ENCODE data around the gene SEMA3C. TPM values are rescaled to one million over a fixed set of nuclear protein-coding genes. Genes with fewer than 3 reads are reported as not detected.

Gene SEMA3C
- total and polyA plus RNA-seq, 2 donors (not counting 3 experiments of a cell fraction or from before 2014, with no cell fraction given) = 0.01 to 0.09 TPM

GRCh38 chr7:80735330-80735729, 183.5 kb downstream of the SEMA3C start:
- no peak for DNase-seq (ENCODE audit: low read depth, low spot score)
- Histone ChIP-seq H3K36me3 (ENCODE audit: control insufficient read depth in 2 of 2, extremely low read depth in 1 of 2, insufficient read depth in 2 of 2, low read length in 2 of 2) (no peaks in the 10 kb centered on the region), H4K20me1 (replicated peaks; ENCODE audit: control insufficient read depth, extremely low read depth, insufficient read depth, low read length) (no peaks in the 10 kb centered on the region), H3K79me2 (ENCODE audit: control insufficient read depth, insufficient read depth, low read length) (no peaks in the 10 kb centered on the region), H2AFZ (ENCODE audit: low read depth, low read length) (no peak overlapping the region), H3K4me3 (replicated peaks in 1 of 3; ENCODE audit: insufficient read depth in 1 of 3, low read depth in 1 of 3, low read length in 3 of 3) (no peak overlapping the region), H3K4me1 (ENCODE audit: control insufficient read depth, extremely low read depth, insufficient read depth, low read length) (no peaks in the 10 kb centered on the region), H3K27ac (ENCODE audit: insufficient read depth, low read depth, low read length) (no peak overlapping the region), H3K27me3 (ENCODE audit: control insufficient read depth in 2 of 2, insufficient read depth in 2 of 2, low read length in 2 of 2) (no peaks in the 10 kb centered on the region), H3K9me3 (replicated peaks; ENCODE audit: control insufficient read depth, insufficient read depth, low read length) (no peaks in the 10 kb centered on the region), H3K9me1 (replicated peaks; ENCODE audit: control insufficient read depth, extremely low read depth, insufficient read depth, low read length) (no peaks in the 10 kb centered on the region), H3K4me2 (ENCODE audit: insufficient read depth, low read length) (no peak overlapping the region), H3K9ac (replicated peaks; ENCODE audit: extremely low read depth, insufficient read depth, low read length) (no peak overlapping the region)
- CTCF ChIA-PET = no interaction called here
- FAIRE-seq = no peak
- dilution Hi-C loops (cut with MboI; ENCODE audit: extremely low pct_ligation_motif_present, low sequenced_read_pairs) = no loop called here
- BruUV-seq (replicated peaks) = no TSS peak
- POLR2A ChIA-PET = no interaction called here
- intact Hi-C loops (cut with micrococcal nuclease) = no loop called here
- no peak for TF ChIP-seq POLR2A (IDR thresholded peaks at IDR 0.05; ENCODE audit: low read depth, low read length)
- TF ChIP-seq FOS (IDR thresholded peaks at IDR 0.05; ENCODE audit: borderline replicate concordance, insufficient read depth, low read length) = no peak
- TF ChIP-seq GATA2 (IDR thresholded peaks at IDR 0.05; ENCODE audit: insufficient read depth, insufficient read length, low read depth, low read length) = no peak
- TF ChIP-seq MAX (IDR thresholded peaks at IDR 0.05; ENCODE audit: insufficient read depth, insufficient read length) = no peak
- no peak for TF ChIP-seq POLR2AphosphoS5 (IDR thresholded peaks at IDR 0.05; ENCODE audit: insufficient read depth, low read depth, low read length)
- no peak for TF ChIP-seq JUN (IDR thresholded peaks at IDR 0.05; ENCODE audit: borderline replicate concordance, insufficient read depth, insufficient read length, low read depth)
- no peak for TF ChIP-seq MYC (IDR thresholded peaks at IDR 0.05; ENCODE audit: low read depth, low read length)
- TF ChIP-seq CTCF (IDR thresholded peaks at IDR 0.05; ENCODE audit: extremely low read depth in 1 of 2, insufficient read depth in 1 of 2, low read depth in 1 of 2, low read length in 2 of 2) = no peak
- TF ChIP-seq EZH2 (IDR thresholded peaks at IDR 0.05; ENCODE audit: borderline replicate concordance, low read depth, low read length, severe bottlenecking) = no peak
